ENCODE results near the gene CYBA. TPM values are rescaled to one million over a fixed set of nuclear protein-coding genes. Genes with fewer than 3 reads are reported as not detected.

The CYBA gene
- total and polyA plus RNA-seq, 2 donors (not counting 1 experiment from before 2014, with no cell fraction given) = 701 to 1,336 TPM

DNA sequence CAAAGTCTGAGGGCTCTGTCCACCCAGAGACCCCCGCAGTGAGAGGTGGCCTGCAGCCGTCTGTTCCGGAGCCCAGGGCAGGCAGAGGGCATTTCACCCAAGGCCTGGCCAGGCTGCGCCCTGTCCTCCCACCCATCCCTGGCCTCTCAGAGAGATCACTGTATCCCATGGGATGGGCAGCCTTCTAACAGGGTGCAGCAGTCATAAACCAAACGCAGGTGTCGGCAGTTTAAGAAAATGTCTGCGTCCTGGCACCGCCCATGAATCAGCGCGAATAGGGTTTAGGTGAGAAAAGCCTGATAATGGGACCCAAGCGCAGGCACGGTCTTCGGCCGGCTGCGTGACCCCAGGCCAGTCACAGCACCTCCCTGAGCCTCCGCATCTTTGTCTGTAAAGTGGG lies 5.4 kb downstream of the CYBA start:
- peaks cover 44 to 63% of the 10 kb centered on the region in 2 donors for H3K4me1 ChIP-seq (ENCODE audit: control insufficient read depth in 2 of 2, insufficient read depth in 2 of 2, low read length in 2 of 2)
- H3K27me3 ChIP-seq (replicated peaks in 1 of 4; ENCODE audit: control extremely low read depth in 1 of 4, control insufficient read depth in 3 of 4, insufficient read depth in 4 of 4, low read length in 3 of 4) = no peaks in the 10 kb centered on the region
- POLR2A ChIA-PET = interaction anchor here (1.1 kb wide), 1 partner anchor 10 kb away, joined by 3 read pairs; no protein-coding TSS in a partner anchor
- no peaks in the 10 kb centered on the region for H3K9me3 Mint-ChIP-seq (ENCODE audit: insufficient read depth)
- peaks cover 65% of the 10 kb centered on the region for H3K4me1 Mint-ChIP-seq
- H3K9ac ChIP-seq (ENCODE audit: low read length) = no peak overlapping the region
- peaks cover 98% of the 10 kb centered on the region for H4K20me1 ChIP-seq (ENCODE audit: control insufficient read depth, insufficient read depth, low read length, poor library complexity, severe bottlenecking)
- H3K27ac Mint-ChIP-seq = peak overlapping the region; percentile 41
- no peaks in the 10 kb centered on the region for H3K27me3 Mint-ChIP-seq
- peaks cover 0 to 11% (median 0%) of the 10 kb centered on the region in 3 donors for H3K9me3 ChIP-seq (ENCODE audit: control extremely low read depth in 1 of 3, control insufficient read depth in 2 of 3, insufficient read depth in 1 of 3, low read length in 2 of 3)
- no peak overlapping the region for H3K27ac ChIP-seq (ENCODE audit: low read length in 2 of 2)
- no peak overlapping the region for H2AFZ ChIP-seq (ENCODE audit: insufficient read depth, low read depth, low read length, poor library complexity, severe bottlenecking)
- no peak overlapping the region for H3K4me2 ChIP-seq (replicated peaks; ENCODE audit: low read depth, low read length, poor library complexity, severe bottlenecking)
- intact Hi-C loops (cut with micrococcal nuclease) = no loop called here
- peaks cover 65% of the 10 kb centered on the region for H3K79me2 ChIP-seq (ENCODE audit: control insufficient read depth, insufficient read depth, low read length)
- ATAC-seq (ENCODE audit: low read depth) (no peak), DNase-seq (no peak)
- no peak for TF ChIP-seq CTCF (IDR thresholded peaks at IDR 0.05)
- peaks cover 0 to 68% of the 10 kb centered on the region in 2 experiments for H3K36me3 ChIP-seq (replicated peaks in 1 of 2; ENCODE audit: control extremely low read depth in 1 of 2, control insufficient read depth in 1 of 2, extremely low read depth in 1 of 2, insufficient read depth in 2 of 2, low read length in 1 of 2)
- 95% methylated on average over 16 of the region's 16 CpGs for WGBS (ENCODE audit: insufficient coverage)
- H3K4me3 ChIP-seq (ENCODE audit: control extremely low read depth in 1 of 5, extremely low read depth in 1 of 5, insufficient read depth in 1 of 5, low read depth in 2 of 5, low read length in 4 of 5) = no peak overlapping the region
- H3K4me3 Mint-ChIP-seq = no peak overlapping the region
- CTCF ChIA-PET = interaction anchor here (1.7 kb wide), 1 partner anchor 92 kb away, joined by 5 read pairs; no protein-coding TSS in a partner anchor

- Mint-ChIP-seq H3K4me1 (peaks cover 75% of the 10 kb centered on the region), H3K27me3 (no peaks in the 10 kb centered on the region), H3K27ac (no peak overlapping the region), H3K9me3 (ENCODE audit: insufficient read depth) (no peaks in the 10 kb centered on the region), H3K4me3 (no peak overlapping the region)
- POLR2A ChIA-PET = interaction anchor here (0.6 to 1.5 kb wide), 2 partner anchors 11 to 51 kb away, joined by 3 read pairs; no protein-coding TSS in a partner anchor
- Histone ChIP-seq H4K20me1 (ENCODE audit: control insufficient read depth, insufficient read depth, low read length, poor library complexity, severe bottlenecking) (peaks cover 98% of the 10 kb centered on the region), H3K9me3 (ENCODE audit: control extremely low read depth in 1 of 3, control insufficient read depth in 2 of 3, insufficient read depth in 1 of 3, low read length in 2 of 3) (peaks cover 0 to 21% (median 0%) of the 10 kb centered on the region in 3 donors), H3K9ac (ENCODE audit: low read length) (no peak overlapping the region), H3K36me3 (replicated peaks in 1 of 2; ENCODE audit: control extremely low read depth in 1 of 2, control insufficient read depth in 1 of 2, extremely low read depth in 1 of 2, insufficient read depth in 2 of 2, low read length in 1 of 2) (peaks cover 0 to 58% of the 10 kb centered on the region in 2 experiments), H3K4me3 (ENCODE audit: control extremely low read depth in 1 of 5, extremely low read depth in 1 of 5, insufficient read depth in 1 of 5, low read depth in 2 of 5, low read length in 4 of 5) (no peak overlapping the region), H3K4me2 (replicated peaks; ENCODE audit: low read depth, low read length, poor library complexity, severe bottlenecking) (no peak overlapping the region), H3K27ac (ENCODE audit: low read length in 2 of 2) (peak overlapping the region in 1 of 2 donors; percentile 33), H3K27me3 (replicated peaks in 1 of 4; ENCODE audit: control extremely low read depth in 1 of 4, control insufficient read depth in 3 of 4, insufficient read depth in 4 of 4, low read length in 3 of 4) (peaks cover 0 to 4% (median 0%) of the 10 kb centered on the region in 4 experiments), H3K79me2 (ENCODE audit: control insufficient read depth, insufficient read depth, low read length) (peaks cover 55% of the 10 kb centered on the region), H3K4me1 (ENCODE audit: control insufficient read depth in 2 of 2, insufficient read depth in 2 of 2, low read length in 2 of 2) (peaks cover 50 to 67% of the 10 kb centered on the region in 2 donors), H2AFZ (ENCODE audit: insufficient read depth, low read depth, low read length, poor library complexity, severe bottlenecking) (no peak overlapping the region)
- TF ChIP-seq EZH2 (IDR thresholded peaks at IDR 0.05; ENCODE audit: borderline replicate concordance, insufficient read depth, low read depth, low read length, poor library complexity, severe bottlenecking) = no peak
- TF ChIP-seq CTCF (IDR thresholded peaks at IDR 0.05) = no peak
- CTCF ChIA-PET = no interaction called here
- no peak for ATAC-seq (ENCODE audit: low read depth)
- DNase-seq = no peak
- WGBS (ENCODE audit: insufficient coverage) = 86% methylated on average over 6 of the region's 9 CpGs
- intact Hi-C loops (cut with micrococcal nuclease) = no loop called here
Measured at GRCh38 chr16:88643644-88643932, 7.3 kb downstream of the CYBA start.
